IMR-90 (cell line): ENCODE data around the gene STARD3. TPM values are rescaled to one million over a fixed set of nuclear protein-coding genes. Genes with fewer than 3 reads are reported as not detected.

ENCODE experiments used
- ATAC-seq: fragments of 200-7000 bp; cut with Tn5 transposase; 2 replicates; pipeline ENCODE4 v1.9.1; 2020; ENCODE audit warnings: low read depth, mild to moderate bottlenecking, moderate library complexity
- BruUV-seq: library from RNA; stranded (reverse); fragments of 400-500 nt; replicated peaks from 2 replicates; lab custom pipeline; 2021; lab: Mats Ljungman, UMichigan
- CTCF ChIA-PET: fragments of 300-600 bp; formaldehyde crosslinking; extraction: SDS; loops from one replicate; lab custom pipeline; 2021; ENCODE audit warnings: antibody characterized with exemption; lab: Yijun Ruan, JAX
- POLR2A ChIA-PET: fragments of 300-600 bp; sonication (Branson Sonifier 250); formaldehyde crosslinking; loops from one replicate; lab custom pipeline; 2022; ENCODE audit warnings: antibody characterized with exemption; ENCODE audit not compliant: unreplicated experiment; lab: Charles Lee
- DNase-seq: peaks from one replicate; pipeline ENCODE4 v3.0.0; 2013
- H2AFZ ChIP-seq: replicated peaks from 2 replicates; pipeline ENCODE3; 2013; ENCODE audit warnings: low read length, mild to moderate bottlenecking; ENCODE audit not compliant: poor library complexity
- H2AK5ac ChIP-seq: 2 replicates; pipeline ENCODE4 v1.6.1; 2013; ENCODE audit warnings: low read depth, low read length, inconsistent platforms
- H2AK9ac ChIP-seq: replicated peaks from 2 replicates; pipeline ENCODE3; 2013; ENCODE audit warnings: mild to moderate bottlenecking, low read depth, low read length, moderate library complexity; ENCODE audit not compliant: poor library complexity
- H2BK120ac ChIP-seq: 2 replicates; pipeline ENCODE4 v1.6.1; 2013; ENCODE audit warnings: low read depth, low read length, inconsistent platforms
- H2BK15ac ChIP-seq: 3 replicates; pipeline ENCODE4 v1.6.1; 2013; ENCODE audit warnings: low read depth, low read length, inconsistent platforms
- H2BK20ac ChIP-seq: 2 replicates; pipeline ENCODE4 v1.6.1; 2013; ENCODE audit warnings: low read depth, mild to moderate bottlenecking, inconsistent platforms, low read length, moderate library complexity
- H2BK5ac ChIP-seq: 2 replicates; pipeline ENCODE4 v1.6.1; 2013; ENCODE audit warnings: mild to moderate bottlenecking, low read depth, low read length, inconsistent platforms; ENCODE audit not compliant: poor library complexity, severe bottlenecking
- H3K14ac ChIP-seq: replicated peaks from 2 replicates; pipeline ENCODE4 v1.6.1; 2013; ENCODE audit warnings: low read depth, low read length, inconsistent platforms
- H3K18ac ChIP-seq: 2 replicates; pipeline ENCODE4 v1.6.1; 2013; ENCODE audit warnings: low read depth, low read length, control low read depth
- H3K23ac ChIP-seq: 2 replicates; pipeline ENCODE4 v1.6.1; 2013; ENCODE audit warnings: low read depth, low read length, inconsistent platforms
- H3K27ac ChIP-seq: 2 replicates; pipeline ENCODE4 v1.5.1; 2013; ENCODE audit warnings: mild to moderate bottlenecking, control low read depth, low read length; ENCODE audit not compliant: insufficient read depth
- H3K27me3 ChIP-seq: 2 replicates; pipeline ENCODE4 v1.6.1; 2013; ENCODE audit warnings: low read length; ENCODE audit not compliant: control insufficient read depth, insufficient read depth
- H3K36me3 ChIP-seq: 2 replicates; pipeline ENCODE4 v1.6.1; 2013; ENCODE audit warnings: low read length, mixed read lengths; ENCODE audit not compliant: control insufficient read depth, insufficient read depth
- H3K4ac ChIP-seq: 2 replicates; pipeline ENCODE4 v1.6.1; 2013; ENCODE audit warnings: low read depth, low read length, inconsistent platforms
- H3K4me1 ChIP-seq: 2 replicates; pipeline ENCODE4 v1.6.1; 2013; ENCODE audit warnings: low read length, mixed read lengths; ENCODE audit not compliant: control insufficient read depth, insufficient read depth
- H3K4me2 ChIP-seq: 2 replicates; pipeline ENCODE4 v1.6.1; 2013; ENCODE audit warnings: low read depth, mild to moderate bottlenecking, control low read depth, low read length, moderate library complexity
- H3K4me3 ChIP-seq: 2 replicates; pipeline ENCODE4 v1.5.1; 2013; ENCODE audit warnings: low read depth, mild to moderate bottlenecking, control low read depth, low read length, moderate library complexity; ENCODE audit not compliant: insufficient read depth
- H3K56ac ChIP-seq: 2 replicates; pipeline ENCODE4 v1.6.1; 2013; ENCODE audit warnings: low read length, inconsistent platforms; ENCODE audit not compliant: insufficient read depth; ENCODE audit errors: extremely low read depth
- H3K79me1 ChIP-seq, 2 experiments: 2 replicates each; pipeline ENCODE4 v1.6.1; 2013; ENCODE audit warnings: low read length in 2 of 2, inconsistent platforms in 1 of 2, low read depth in 1 of 2
- H3K9ac ChIP-seq: 2 replicates; pipeline ENCODE4 v1.6.1; 2013; ENCODE audit warnings: low read depth, low read length, control low read depth
- H3K9me1 ChIP-seq: 2 replicates; pipeline ENCODE4 v1.6.1; 2013; ENCODE audit warnings: low read length, inconsistent platforms; ENCODE audit not compliant: insufficient read depth
- H3K9me3 ChIP-seq: 2 replicates; pipeline ENCODE4 v1.6.1; 2013; ENCODE audit warnings: low read length; ENCODE audit not compliant: control insufficient read depth, insufficient read depth
- H4K20me1 ChIP-seq: 2 replicates; pipeline ENCODE4 v1.6.1; 2013; ENCODE audit warnings: low read length, inconsistent platforms; ENCODE audit not compliant: insufficient read depth
- H4K5ac ChIP-seq: 2 replicates; pipeline ENCODE4 v1.6.1; 2013; ENCODE audit warnings: mild to moderate bottlenecking, low read depth, low read length, control low read depth
- H4K8ac ChIP-seq, 2 experiments: 2 replicates each; pipeline ENCODE4 v1.6.1; 2013; ENCODE audit warnings: low read depth in 2 of 2, low read length in 2 of 2, control low read depth in 1 of 2, inconsistent platforms in 1 of 2
- H4K91ac ChIP-seq: 2 replicates; pipeline ENCODE4 v1.6.1; 2013; ENCODE audit warnings: low read depth, low read length, inconsistent platforms; ENCODE audit not compliant: insufficient read depth
- BHLHE40 ChIP-seq: fragments of 150-350 bp; IDR thresholded peaks from 2 replicates; pipeline ENCODE4 v1.6.1; 2016; ENCODE audit warnings: mild to moderate bottlenecking, low read depth, low read length
- RAD21 ChIP-seq: IDR thresholded peaks from 2 replicates; pipeline ENCODE4 v1.6.1; 2012; ENCODE audit warnings: low read length, improper control_type of control experiment
- WGBS, 2 experiments: methylation state at CpG; one replicate each; pipeline versions ENCODE4 v1.1.5 to v1.1.7; 2013; ENCODE audit warnings: missing lambda C conversion rate in 2 of 2; ENCODE audit not compliant: insufficient read length in 1 of 2; ENCODE audit errors: extremely low coverage in 2 of 2; 5-methylcytosine and 5-hydroxymethylcytosine counted together
- dilution Hi-C: fragments of 300-500 bp; cut with HindIII; formaldehyde crosslinking; loops from one replicate; pipeline ENCODE4 v1.14.3; 2018; ENCODE audit warnings: low sequenced_read_pairs; ENCODE audit not compliant: unreplicated experiment
- in situ Hi-C: fragments of 300-500 bp; cut with MboI; formaldehyde crosslinking; loops from 3 replicates; pipeline ENCODE4 v1.14.3; 2019; ENCODE audit warnings: low sequenced_read_pairs, inconsistent platforms, mixed read lengths
- intact Hi-C: fragments of 100-400 bp; cut with micrococcal nuclease; formaldehyde crosslinking; loops from 2 replicates; pipeline ENCODE4 v1.10.0; 2022
- polyA plus RNA-seq, 3 experiments: library from polyadenylated mRNA; depleted of rRNA; stranded (reverse); fragments of >200 nt; gene quantifications; 2 replicates each; pipeline ENCODE4 v1.2.3, GENCODE V29; 2012; ENCODE audit warnings: low replicate concordance in 1 of 3
- total RNA-seq: library from RNA; depleted of rRNA; stranded (reverse); fragments of >200 nt; gene quantifications from 2 replicates; pipeline ENCODE4 v1.2.3, GENCODE V29; 2012

Gene STARD3
- total and polyA plus RNA-seq, 2 of the 4 experiments (the other 2 are of a cell fraction), result 8.1 to 50.4 TPM

- Histone ChIP-seq H3K56ac (no peak overlapping the region), H3K4ac (no peak overlapping the region), H3K4me1 (peaks cover 28% of the 10 kb centered on the region), H4K5ac (no peak overlapping the region), H4K20me1 (peaks cover 32% of the 10 kb centered on the region), H2BK20ac (no peak overlapping the region), H3K36me3 (no peaks in the 10 kb centered on the region), H3K4me2 (peak overlapping the region; percentile 100), H3K27ac (no peak overlapping the region), H3K9ac (no peak overlapping the region), H2AK9ac (no peak overlapping the region), H3K14ac (0 out of 2 replicates have a peak overlapping the region, but pooled peaks have one; percentile 24), H3K4me3 (0 out of 2 replicates have a peak overlapping the region, but pooled peaks have one; percentile 96), H3K9me3 (no peaks in the 10 kb centered on the region), H4K91ac (no peak overlapping the region), H2BK120ac (no peak overlapping the region), H2BK5ac (no peak overlapping the region), H3K9me1 (peaks cover 38% of the 10 kb centered on the region), H3K79me1 (peaks cover 27 to 71% of the 10 kb centered on the region in 2 experiments), H3K23ac (0 out of 2 replicates have a peak overlapping the region, but pooled peaks have one; percentile 8), H2BK15ac (no peak overlapping the region), H3K27me3 (no peaks in the 10 kb centered on the region), H3K18ac (no peak overlapping the region), H2AK5ac (no peak overlapping the region), H4K8ac (no peak overlapping the region; a peak in 1 of 4 replicates), H2AFZ (no peak overlapping the region)
- 80% methylated on average over 1 of the region's 7 CpGs; no CpG with 5 or more reads in 1 of the 2 experiments for WGBS, 2 experiments
- no TSS peak for BruUV-seq
- ATAC-seq, result no peak
- in situ Hi-C loops, result no loop called here
- CTCF ChIA-PET, result interaction anchor here (2.9 kb wide), 1 partner anchor 17 kb away, joined by 11 read pairs; no protein-coding TSS in a partner anchor
- POLR2A ChIA-PET, result no interaction called here
- no peak for DNase-seq
- TF ChIP-seq BHLHE40, result no peak
- no peak for TF ChIP-seq RAD21
- intact Hi-C loops, result no loop called here
- dilution Hi-C loops, result no loop called here
Measured at GRCh38 chr17:39638317-39638716, 1.4 kb downstream of the STARD3 start.
